D341Med (cell line): Measurements from ENCODE around the gene GPR4.

Experiments
- DNase-seq: peaks from one replicate; pipeline ENCODE4 v3.0.0; 2012; ENCODE audit warnings: low spot score

Gene GPR4

GRCh38 chr19:45547965-45548609, 53.9 kb downstream of the GPR4 start:
- DNase-seq: no peak

GRCh38 chr19:45547211-45547770, 54.7 kb downstream of the GPR4 start:
- no peak for DNase-seq

GRCh38 chr19:45542234-45542668, 59.8 kb downstream of the GPR4 start:
- no peak for DNase-seq
